ENCODE data around the gene ARRDC4.

The ARRDC4 gene

GRCh38 chr15:98005659-98006058 lies 45.2 kb downstream of the ARRDC4 start:
- in situ Hi-C loops (cut with HindIII; ENCODE audit: low sequenced_read_pairs), result no loop called here
- no peak overlapping the region for H3K4me3 ChIP-seq (ENCODE audit: low read depth, low read length)
- TF ChIP-seq CTCF (IDR thresholded peaks at IDR 0.05; ENCODE audit: low read depth, low read length), result no peak
- no peak for DNase-seq (ENCODE audit: low read depth, low spot score)

GRCh38 chr15:98009169-98009568 lies 48.7 kb downstream of the ARRDC4 start:
- no peak for TF ChIP-seq CTCF (IDR thresholded peaks at IDR 0.05; ENCODE audit: low read depth, low read length)
- in situ Hi-C loops (cut with HindIII; ENCODE audit: low sequenced_read_pairs), result no loop called here
- DNase-seq (ENCODE audit: low read depth, low spot score), result no peak
- no peak overlapping the region for H3K4me3 ChIP-seq (ENCODE audit: low read depth, low read length)

- no peak for TF ChIP-seq CTCF (IDR thresholded peaks at IDR 0.05; ENCODE audit: low read depth, low read length)
- in situ Hi-C loops (cut with HindIII; ENCODE audit: low sequenced_read_pairs), result no loop called here
- H3K4me3 ChIP-seq (ENCODE audit: low read depth, low read length), result no peak overlapping the region
- no peak for DNase-seq (ENCODE audit: low read depth, low spot score)
Observed at GRCh38 chr15:98009971-98010370, 49.5 kb downstream of the ARRDC4 start.

- no peak for TF ChIP-seq CTCF (IDR thresholded peaks at IDR 0.05; ENCODE audit: low read depth, low read length)
- no peak overlapping the region for H3K4me3 ChIP-seq (ENCODE audit: low read depth, low read length)
- in situ Hi-C loops (cut with HindIII; ENCODE audit: low sequenced_read_pairs), result no loop called here
- DNase-seq (ENCODE audit: low read depth, low spot score), result no peak
Observed at GRCh38 chr15:98012354-98012753, 51.9 kb downstream of the ARRDC4 start.

GRCh38 chr15:98013631-98014030 lies 53.1 kb downstream of the ARRDC4 start:
- no peak for DNase-seq (ENCODE audit: low read depth, low spot score)
- in situ Hi-C loops (cut with HindIII; ENCODE audit: low sequenced_read_pairs), result no loop called here

GRCh38 chr15:98017150-98017964 lies 56.9 kb downstream of the ARRDC4 start:
- H3K4me3 ChIP-seq (ENCODE audit: low read depth, low read length), result no peak overlapping the region
- no peak for TF ChIP-seq CTCF (IDR thresholded peaks at IDR 0.05; ENCODE audit: low read depth, low read length)
- in situ Hi-C loops (cut with HindIII; ENCODE audit: low sequenced_read_pairs), result no loop called here
- no peak for DNase-seq (ENCODE audit: low read depth, low spot score)

More at GRCh38 chr15:98013631-98014030, 53.1 kb downstream of the ARRDC4 start:
- no peak for TF ChIP-seq CTCF (IDR thresholded peaks at IDR 0.05; ENCODE audit: low read depth, low read length)
- no peak overlapping the region for H3K4me3 ChIP-seq (ENCODE audit: low read depth, low read length)
